Skeletal muscle cell (primary cell): ENCODE results near the gene MIGA2.
"Not testable (repeated sequence)": the region's sequence is repeated elsewhere in the genome, so short reads cannot be mapped to it uniquely, and the experiment has no call there.

Experiments used
- DNase-seq: peaks from one replicate; pipeline ENCODE4 v3.0.0-alpha.2; 2010; ENCODE audit warnings: low read depth
- H3K4me3 ChIP-seq: 2 replicates; pipeline ENCODE4 v1.5.1; 2011; ENCODE audit warnings: low read depth, mild to moderate bottlenecking, control low read depth, low read length, moderate library complexity

The MIGA2 gene

GRCh38 chr9:129109952-129110739, 73.7 kb downstream of the MIGA2 start:
- peak overlapping the region; percentile 89 for H3K4me3 ChIP-seq
- DNase-seq = no peak

- H3K4me3 ChIP-seq = peak within 1 kb of the TSS; percentile 89
- DNase-seq = peak; percentile 83
These were observed 74.5 kb downstream of the MIGA2 start, which contains the start of the genes CRAT and PTPA for GRCh38 chr9:129110740-129111527. CRAT (minus strand) TSS chr9:129110793; CDS start chr9:129110509, 284 bp downstream. PTPA (plus strand) TSS chr9:129111415; CDS start chr9:129111601, 186 bp downstream.

- H3K4me3 ChIP-seq = peak overlapping the region; percentile 89
- peak; percentile 6 for DNase-seq
These were observed 75.2 kb downstream of the MIGA2 start for GRCh38 chr9:129111528-129112151.

- peak overlapping the region; percentile 89 for H3K4me3 ChIP-seq
- DNase-seq = not testable (repeated sequence)
These were observed 76.1 kb downstream of the MIGA2 start for GRCh38 chr9:129112526-129112925.

GRCh38 chr9:129113645-129114304, 77.3 kb downstream of the MIGA2 start:
- DNase-seq = no peak

GRCh38 chr9:129118799-129119198, 82.4 kb downstream of the MIGA2 start:
- DNase-seq = no peak
- H3K4me3 ChIP-seq = no peak overlapping the region

More at GRCh38 chr9:129113645-129114304, 77.3 kb downstream of the MIGA2 start:
- no peak overlapping the region for H3K4me3 ChIP-seq

GRCh38 chr9:129121483-129121882, 85.1 kb downstream of the MIGA2 start:
- no peak for DNase-seq
- H3K4me3 ChIP-seq = no peak overlapping the region
